ENCODE measurements around the gene NFX1. TPM values are rescaled to one million over a fixed set of nuclear protein-coding genes. Genes with fewer than 3 reads are reported as not detected.
A peak's percentile ranks its signal among the peaks of the same experiment; 100 is the strongest.

NFX1 gene
- total and polyA plus RNA-seq, 8 donors, result 11.3 to 46.9 (median 25.5) TPM

DNA sequence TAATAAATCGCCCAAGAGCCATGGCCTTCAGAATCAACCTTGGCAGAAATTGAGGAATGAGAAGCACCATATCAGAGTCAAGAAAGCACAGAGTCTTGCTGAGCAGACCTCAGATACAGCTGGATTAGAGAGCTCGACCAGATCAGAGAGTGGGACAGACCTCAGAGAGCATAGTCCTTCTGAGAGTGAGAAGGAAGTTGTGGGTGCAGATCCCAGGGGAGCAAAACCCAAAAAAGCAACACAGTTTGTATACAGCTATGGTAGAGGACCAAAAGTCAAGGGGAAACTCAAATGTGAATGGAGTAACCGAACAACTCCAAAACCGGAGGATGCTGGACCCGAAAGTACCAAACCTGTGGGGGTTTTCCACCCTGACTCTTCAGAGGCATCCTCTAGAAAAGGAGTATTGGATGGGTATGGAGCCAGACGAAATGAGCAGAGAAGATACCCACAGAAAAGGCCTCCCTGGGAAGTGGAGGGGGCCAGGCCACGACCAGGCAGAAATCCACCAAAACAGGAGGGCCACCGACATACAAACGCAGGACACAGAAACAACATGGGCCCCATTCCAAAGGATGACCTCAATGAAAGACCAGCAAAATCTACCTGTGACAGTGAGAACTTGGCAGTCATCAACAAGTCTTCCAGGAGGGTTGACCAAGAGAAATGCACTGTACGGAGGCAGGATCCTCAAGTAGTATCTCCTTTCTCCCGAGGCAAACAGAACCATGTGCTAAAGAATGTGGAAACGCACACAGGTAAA lies 4.5 kb downstream of the NFX1 start:
- intact Hi-C loops (cut with DNase I; ENCODE audit: low total_unique reads), result no loop called here
- H3K4me1 ChIP-seq, result peaks cover 50 to 88% (median 77%) of the 10 kb centered on the region in 4 donors
- no peaks in the 10 kb centered on the region for H3K9me3 ChIP-seq
- H3K27ac ChIP-seq, result peak overlapping the region in 1 of 5 donors; percentile 98
- 84 to 90% (median 87%) methylated on average over 12 of the region's 12 CpGs for WGBS, 5 donors
- no peak for DNase-seq
- H3K36me3 ChIP-seq, result peaks cover 18 to 80% (median 70%) of the 10 kb centered on the region in 4 donors
- H3K27me3 ChIP-seq, result no peaks in the 10 kb centered on the region
- no peak overlapping the region for H3K4me3 ChIP-seq
- TF ChIP-seq, protein P1, sequence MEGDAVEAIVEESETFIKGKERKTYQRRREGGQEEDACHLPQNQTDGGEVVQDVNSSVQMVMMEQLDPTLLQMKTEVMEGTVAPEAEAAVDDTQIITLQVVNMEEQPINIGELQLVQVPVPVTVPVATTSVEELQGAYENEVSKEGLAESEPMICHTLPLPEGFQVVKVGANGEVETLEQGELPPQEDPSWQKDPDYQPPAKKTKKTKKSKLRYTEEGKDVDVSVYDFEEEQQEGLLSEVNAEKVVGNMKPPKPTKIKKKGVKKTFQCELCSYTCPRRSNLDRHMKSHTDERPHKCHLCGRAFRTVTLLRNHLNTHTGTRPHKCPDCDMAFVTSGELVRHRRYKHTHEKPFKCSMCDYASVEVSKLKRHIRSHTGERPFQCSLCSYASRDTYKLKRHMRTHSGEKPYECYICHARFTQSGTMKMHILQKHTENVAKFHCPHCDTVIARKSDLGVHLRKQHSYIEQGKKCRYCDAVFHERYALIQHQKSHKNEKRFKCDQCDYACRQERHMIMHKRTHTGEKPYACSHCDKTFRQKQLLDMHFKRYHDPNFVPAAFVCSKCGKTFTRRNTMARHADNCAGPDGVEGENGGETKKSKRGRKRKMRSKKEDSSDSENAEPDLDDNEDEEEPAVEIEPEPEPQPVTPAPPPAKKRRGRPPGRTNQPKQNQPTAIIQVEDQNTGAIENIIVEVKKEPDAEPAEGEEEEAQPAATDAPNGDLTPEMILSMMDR (IDR thresholded peaks at IDR 0.05), result no peak
- TF ChIP-seq POLR2A (IDR thresholded peaks at IDR 0.05) (no peak), EP300 (IDR thresholded peaks at IDR 0.05) (no peak), POLR2AphosphoS5 (IDR thresholded peaks at IDR 0.05) (no peak)

DNA sequence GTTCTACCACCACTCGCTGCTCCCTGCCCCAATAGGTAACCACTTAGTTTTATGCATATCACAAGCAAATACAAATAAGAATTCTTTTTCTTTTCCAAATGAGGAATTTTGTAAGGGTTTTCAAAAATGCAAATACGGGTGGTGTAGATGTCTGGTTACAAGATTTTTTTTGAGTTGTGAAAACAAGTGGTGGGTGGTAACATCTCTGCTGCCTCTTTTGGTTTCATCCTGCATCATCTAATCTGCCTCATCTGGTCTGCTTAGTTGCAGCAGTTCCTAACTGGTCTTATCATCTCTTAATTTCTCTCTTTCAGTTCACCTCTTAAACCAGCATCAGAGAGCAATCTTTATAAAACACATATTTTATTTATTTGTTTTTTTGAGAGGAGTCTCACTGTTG lies 5.3 kb downstream of the NFX1 start:
- DNase-seq, result no peak
- TF ChIP-seq, protein P1 (IDR thresholded peaks at IDR 0.05), result no peak
- TF ChIP-seq POLR2AphosphoS5 (IDR thresholded peaks at IDR 0.05), result no peak
- no peak for TF ChIP-seq EP300 (IDR thresholded peaks at IDR 0.05)
- no peak for TF ChIP-seq POLR2A (IDR thresholded peaks at IDR 0.05)
- no peaks in the 10 kb centered on the region for H3K27me3 ChIP-seq
- WGBS, 5 donors, result 76 to 89% (median 86%) methylated on average over 2 of the region's 2 CpGs
- no peaks in the 10 kb centered on the region for H3K9me3 ChIP-seq
- peaks cover 18 to 87% (median 76%) of the 10 kb centered on the region in 4 donors for H3K36me3 ChIP-seq
- peaks cover 50 to 94% (median 80%) of the 10 kb centered on the region in 4 donors for H3K4me1 ChIP-seq
- H3K4me3 ChIP-seq, result no peak overlapping the region
- intact Hi-C loops (cut with DNase I; ENCODE audit: low total_unique reads), result no loop called here
- H3K27ac ChIP-seq, result peak overlapping the region in 1 of 5 donors; percentile 21

DNA sequence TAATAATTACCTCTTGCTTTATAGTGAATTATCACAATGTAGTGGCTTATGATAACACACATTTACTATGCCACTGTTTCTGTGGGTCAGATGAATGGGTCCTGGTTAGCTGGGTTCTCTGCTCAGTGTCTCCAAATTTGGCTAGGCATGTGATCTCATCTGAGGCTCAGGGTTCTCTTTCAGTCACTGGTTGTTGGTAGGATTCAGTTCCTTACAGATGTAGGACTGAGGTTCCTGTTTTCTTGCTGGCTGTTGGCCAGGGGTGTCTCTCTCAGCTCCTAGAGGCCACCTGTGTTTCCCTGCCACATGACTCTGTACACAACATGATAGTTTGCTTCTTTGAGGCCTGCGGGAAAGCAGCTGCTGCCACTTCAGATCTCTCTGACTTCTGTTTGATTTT lies 7.1 kb downstream of the NFX1 start:
- intact Hi-C loops (cut with DNase I; ENCODE audit: low total_unique reads), result no loop called here
- Histone ChIP-seq H3K9me3 (no peaks in the 10 kb centered on the region), H3K4me3 (peak overlapping the region in 2 of 4 donors; percentile 4 to 18), H3K36me3 (peaks cover 30 to 99% (median 90%) of the 10 kb centered on the region in 4 donors), H3K27me3 (no peaks in the 10 kb centered on the region), H3K27ac (peak overlapping the region; percentile 8 to 75 (median 39)), H3K4me1 (peaks cover 35 to 82% (median 65%) of the 10 kb centered on the region in 4 donors)
- peak; percentile 62 to 75 for DNase-seq
- 12 to 33% (median 24%) methylated on average over 1 of the region's 1 CpG for WGBS, 5 donors
- TF ChIP-seq POLR2A (IDR thresholded peaks at IDR 0.05) (no peak), EP300 (IDR thresholded peaks at IDR 0.05) (no peak)

DNA sequence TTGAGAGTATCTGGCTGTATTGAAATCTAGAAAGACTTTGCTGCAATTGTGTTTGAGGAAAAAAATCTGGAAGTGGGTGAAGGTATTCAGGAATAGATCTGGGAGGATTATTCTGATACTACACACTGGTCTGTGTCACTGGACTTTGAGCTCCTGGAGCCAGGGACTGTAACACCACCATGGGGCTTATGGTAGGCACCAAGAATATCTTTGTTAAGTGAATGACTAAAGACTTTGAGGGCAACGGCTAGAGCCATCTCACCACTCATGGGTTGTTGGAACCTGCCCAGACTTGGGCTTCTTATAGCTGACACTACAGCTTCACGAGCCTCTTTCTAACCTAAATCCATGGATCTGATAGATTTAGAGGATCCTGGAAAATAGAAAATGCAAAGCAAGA lies 10.2 kb downstream of the NFX1 start:
- peaks cover 30 to 57% (median 43%) of the 10 kb centered on the region in 4 donors for H3K4me1 ChIP-seq
- no peak overlapping the region for H3K4me3 ChIP-seq
- no peaks in the 10 kb centered on the region for H3K27me3 ChIP-seq
- DNase-seq, result no peak
- no peak overlapping the region for H3K27ac ChIP-seq
- 60 to 88% (median 81%) methylated on average over 2 of the region's 2 CpGs for WGBS, 5 donors
- H3K36me3 ChIP-seq, result peaks cover 52 to 100% (median 97%) of the 10 kb centered on the region in 4 donors
- no peaks in the 10 kb centered on the region for H3K9me3 ChIP-seq
- intact Hi-C loops (cut with DNase I; ENCODE audit: low total_unique reads), result no loop called here
- TF ChIP-seq EP300 (IDR thresholded peaks at IDR 0.05) (no peak), POLR2A (IDR thresholded peaks at IDR 0.05) (no peak), POLR2AphosphoS5 (IDR thresholded peaks at IDR 0.05) (no peak)
- TF ChIP-seq, protein P1 (IDR thresholded peaks at IDR 0.05), result no peak

DNA sequence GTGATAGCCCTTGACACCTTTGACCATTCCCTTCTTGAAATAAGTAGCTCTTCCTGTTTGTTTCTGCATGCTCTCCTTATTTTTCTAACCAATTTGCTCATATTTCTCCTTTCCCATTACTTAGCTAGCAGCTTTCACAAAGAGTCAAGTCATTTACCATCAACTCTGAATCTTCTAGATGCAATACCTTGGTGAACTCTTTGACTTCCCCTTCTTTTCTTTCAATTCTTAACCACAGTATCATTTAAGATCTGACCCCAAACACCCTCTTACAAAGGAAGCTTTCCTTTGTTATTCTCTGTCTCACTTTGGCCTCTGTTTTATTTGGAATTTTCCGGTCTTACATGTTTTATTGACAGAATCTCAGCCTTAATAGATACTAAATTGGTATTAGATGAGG lies 14.0 kb downstream of the NFX1 start:
- H3K36me3 ChIP-seq, result peaks cover 73 to 100% (median 99%) of the 10 kb centered on the region in 4 donors
- H3K4me1 ChIP-seq, result peaks cover 0 to 26% (median 10%) of the 10 kb centered on the region in 4 donors
- no peak overlapping the region for H3K27ac ChIP-seq
- no peaks in the 10 kb centered on the region for H3K9me3 ChIP-seq
- no peaks in the 10 kb centered on the region for H3K27me3 ChIP-seq
- no peak for DNase-seq
- H3K4me3 ChIP-seq, result no peak overlapping the region
- TF ChIP-seq POLR2A (IDR thresholded peaks at IDR 0.05), result no peak
- no peak for TF ChIP-seq POLR2AphosphoS5 (IDR thresholded peaks at IDR 0.05)
- TF ChIP-seq EP300 (IDR thresholded peaks at IDR 0.05), result no peak
- TF ChIP-seq, protein P1 (IDR thresholded peaks at IDR 0.05), result no peak
- intact Hi-C loops (cut with DNase I; ENCODE audit: low total_unique reads), result no loop called here
- WGBS, 5 donors, result 77 to 95% (median 93%) methylated on average over 1 of the region's 1 CpG

All from stomach (tissue), 9 donors.